ENCODE data around the gene SEL1L2.

DNA sequence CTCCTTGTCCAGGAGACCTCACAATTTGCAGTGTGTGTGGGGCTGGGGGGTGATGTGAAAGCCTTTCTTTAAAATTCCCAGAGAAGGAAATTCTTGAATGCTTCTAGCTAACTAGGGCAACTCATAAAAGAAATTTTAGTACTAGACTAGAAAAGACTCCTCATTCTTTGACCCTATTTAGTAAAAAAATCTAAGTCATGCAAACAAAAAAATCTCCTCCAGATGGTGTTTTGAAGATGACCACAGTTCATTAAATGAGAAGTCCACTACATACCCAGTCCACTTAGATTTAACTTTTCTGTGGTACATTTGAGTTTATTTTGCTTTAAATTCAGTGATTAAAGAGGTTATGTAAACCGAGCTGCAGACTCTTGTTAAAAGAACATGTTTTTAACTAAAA is 138.1 kb downstream of the SEL1L2 start:
- TF ChIP-seq, protein P1, sequence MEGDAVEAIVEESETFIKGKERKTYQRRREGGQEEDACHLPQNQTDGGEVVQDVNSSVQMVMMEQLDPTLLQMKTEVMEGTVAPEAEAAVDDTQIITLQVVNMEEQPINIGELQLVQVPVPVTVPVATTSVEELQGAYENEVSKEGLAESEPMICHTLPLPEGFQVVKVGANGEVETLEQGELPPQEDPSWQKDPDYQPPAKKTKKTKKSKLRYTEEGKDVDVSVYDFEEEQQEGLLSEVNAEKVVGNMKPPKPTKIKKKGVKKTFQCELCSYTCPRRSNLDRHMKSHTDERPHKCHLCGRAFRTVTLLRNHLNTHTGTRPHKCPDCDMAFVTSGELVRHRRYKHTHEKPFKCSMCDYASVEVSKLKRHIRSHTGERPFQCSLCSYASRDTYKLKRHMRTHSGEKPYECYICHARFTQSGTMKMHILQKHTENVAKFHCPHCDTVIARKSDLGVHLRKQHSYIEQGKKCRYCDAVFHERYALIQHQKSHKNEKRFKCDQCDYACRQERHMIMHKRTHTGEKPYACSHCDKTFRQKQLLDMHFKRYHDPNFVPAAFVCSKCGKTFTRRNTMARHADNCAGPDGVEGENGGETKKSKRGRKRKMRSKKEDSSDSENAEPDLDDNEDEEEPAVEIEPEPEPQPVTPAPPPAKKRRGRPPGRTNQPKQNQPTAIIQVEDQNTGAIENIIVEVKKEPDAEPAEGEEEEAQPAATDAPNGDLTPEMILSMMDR (IDR thresholded peaks at IDR 0.05) = no peak
- no peak for TF ChIP-seq POLR2A (IDR thresholded peaks at IDR 0.05)

All from esophagus squamous epithelium (tissue), 4 donors.